Hepatocyte (in vitro differentiated cells): ENCODE data around the gene FARP1.

Experiments
- CTCF ChIP-seq: fragments of 200-600 bp; sonication (generic); IDR thresholded peaks from 2 replicates; pipeline ENCODE4 v1.5.1; 2016; ENCODE audit warnings: antibody characterized with exemption, mild to moderate bottlenecking; ENCODE audit not compliant: poor library complexity
- EZH2 ChIP-seq: fragments of 200-600 bp; sonication (generic); IDR thresholded peaks from 2 replicates; pipeline ENCODE4 v1.6.1; 2016; ENCODE audit warnings: antibody characterized with exemption, mild to moderate bottlenecking, borderline replicate concordance
- EZH2phosphoT487 ChIP-seq: fragments of 200-600 bp; sonication (generic); IDR thresholded peaks from one replicate; pipeline ENCODE4 v1.6.1; 2018; ENCODE audit warnings: antibody characterized with exemption, mild to moderate bottlenecking, low read depth, moderate library complexity; ENCODE audit not compliant: unreplicated experiment, severe bottlenecking

GRCh38 chr13:98448642-98448928 is 305.7 kb downstream of the FARP1 start:
- no peak for TF ChIP-seq CTCF
- no peak for TF ChIP-seq EZH2
- TF ChIP-seq EZH2phosphoT487: no peak
